Vagina (tissue), 2 donors: ENCODE measurements around the gene MACF1.

Experiments used
- CTCF ChIP-seq, 3 experiments: fragments of 450-650 bp in 2 of 3; fragments of 200-600 bp in 1 of 3; sonication (generic) in 1 of 3; IDR thresholded peaks; one replicate each; pipeline ENCODE4 v1.5.1; 2017 to 2019; ENCODE audit warnings: antibody characterized with exemption in 3 of 3, mild to moderate bottlenecking in 2 of 3, moderate library complexity in 2 of 3
- POLR2A ChIP-seq, 2 donors: fragments of 450-650 bp; IDR thresholded peaks; one replicate each; pipeline ENCODE4 v1.6.1; 2017; ENCODE audit warnings: antibody characterized with exemption in 2 of 2, mild to moderate bottlenecking in 2 of 2, moderate library complexity in 2 of 2
- POLR2AphosphoS5 ChIP-seq, 2 donors: sonication (generic); formaldehyde crosslinking; IDR thresholded peaks; one replicate each; pipeline ENCODE4 v1.9.0; 2017; ENCODE audit warnings: antibody characterized with exemption in 2 of 2, mild to moderate bottlenecking in 2 of 2, low read depth in 1 of 2; ENCODE audit not compliant: insufficient read depth in 1 of 2

GRCh38 chr1:39470040-39470439 is 265.5 kb downstream of the MACF1 start:
- no peak for TF ChIP-seq CTCF (IDR thresholded peaks at IDR 0.05)
- no peak for TF ChIP-seq POLR2AphosphoS5 (IDR thresholded peaks at IDR 0.05; ENCODE audit: insufficient read depth in 1 of 2, low read depth in 1 of 2)
- no peak for TF ChIP-seq POLR2A (IDR thresholded peaks at IDR 0.05)
